Endothelial cell of umbilical vein (primary cell): ENCODE results near the gene ASPM. TPM values are rescaled to one million over a fixed set of nuclear protein-coding genes. Genes with fewer than 3 reads are reported as not detected.

Source experiments
- BruUV-seq: library from RNA; stranded (reverse); fragments of 400-500 nt; replicated peaks from 2 replicates; lab custom pipeline; 2021; lab: Mats Ljungman, UMichigan
- CTCF ChIA-PET: fragments of 300-600, 350-600 bp; sonication (Branson Sonifier 250); formaldehyde crosslinking; loops from one replicate; lab custom pipeline; 2021; ENCODE audit warnings: antibody characterized with exemption, inconsistent platforms; lab: Charles Lee
- POLR2A ChIA-PET: fragments of 300-600, 350-600 bp; sonication (Branson Sonifier 250); formaldehyde crosslinking; loops from one replicate; lab custom pipeline; 2021; ENCODE audit warnings: antibody characterized with exemption, inconsistent platforms; lab: Charles Lee
- DNase-seq: peaks from one replicate; pipeline ENCODE4 v3.0.0-alpha.2; 2011; ENCODE audit warnings: low read depth, low spot score
- FAIRE-seq: peaks from 2 replicates; lab custom pipeline; 2011; peaks lifted over from hg19 to GRCh38; lab: Jason Lieb, UNC
- H2AFZ ChIP-seq: 2 replicates; pipeline ENCODE4 v1.6.0; 2012; ENCODE audit warnings: low read depth, low read length, control low read depth, inconsistent platforms
- H3K27ac ChIP-seq: 2 replicates; pipeline ENCODE4 v1.5.1; 2011; ENCODE audit warnings: low read depth, mild to moderate bottlenecking, control low read depth, low read length, moderate library complexity; ENCODE audit not compliant: insufficient read depth
- H3K27me3 ChIP-seq, 2 experiments: 2 replicates each; pipeline versions ENCODE4 v1.6.0 to v1.6.1; 2011; ENCODE audit warnings: low read length in 2 of 2, mixed read lengths in 1 of 2; ENCODE audit not compliant: control insufficient read depth in 2 of 2, insufficient read depth in 2 of 2
- H3K36me3 ChIP-seq, 2 experiments: 2 replicates in 1 of 2; 3 replicates in 1 of 2; pipeline ENCODE4 v1.5.1; 2011; ENCODE audit warnings: low read length in 2 of 2, mild to moderate bottlenecking in 1 of 2, moderate library complexity in 1 of 2; ENCODE audit not compliant: control insufficient read depth in 2 of 2, insufficient read depth in 2 of 2; ENCODE audit errors: extremely low read depth in 1 of 2
- H3K4me1 ChIP-seq: 3 replicates; pipeline ENCODE4 v1.5.1; 2011; ENCODE audit warnings: mild to moderate bottlenecking, low read length; ENCODE audit not compliant: control insufficient read depth, insufficient read depth; ENCODE audit errors: extremely low read depth
- H3K4me2 ChIP-seq: 2 replicates; pipeline ENCODE4 v1.6.1; 2011; ENCODE audit warnings: low read length, control low read depth, mixed read lengths; ENCODE audit not compliant: insufficient read depth
- H3K4me3 ChIP-seq, 3 experiments: fragments of 200-600 bp in 1 of 3; sonication (generic), shearing (Covaris generic) in 1 of 3; replicated peaks in 1 of 3; 2 replicates each; pipeline ENCODE4 v1.5.1; 2011 to 2016; ENCODE audit warnings: control low read depth in 3 of 3, low read length in 3 of 3, mild to moderate bottlenecking in 2 of 3, inconsistent platforms in 1 of 3, low read depth in 1 of 3, moderate library complexity in 1 of 3; ENCODE audit not compliant: insufficient read depth in 1 of 3
- H3K79me2 ChIP-seq: 2 replicates; pipeline ENCODE4 v1.6.0; 2012; ENCODE audit warnings: low read length, inconsistent platforms; ENCODE audit not compliant: control insufficient read depth, insufficient read depth
- H3K9ac ChIP-seq: replicated peaks from 2 replicates; pipeline ENCODE3; 2011; ENCODE audit warnings: low read length, control low read depth; ENCODE audit not compliant: insufficient read depth; ENCODE audit errors: extremely low read depth
- H3K9me1 ChIP-seq: replicated peaks from 3 replicates; pipeline ENCODE4 v1.6.0; 2011; ENCODE audit warnings: mild to moderate bottlenecking, low read length; ENCODE audit not compliant: control insufficient read depth, insufficient read depth; ENCODE audit errors: extremely low read depth
- H3K9me3 ChIP-seq: replicated peaks from 2 replicates; pipeline ENCODE4 v1.5.1; 2012; ENCODE audit warnings: low read length, inconsistent platforms; ENCODE audit not compliant: control insufficient read depth, insufficient read depth
- H4K20me1 ChIP-seq: replicated peaks from 2 replicates; pipeline ENCODE3; 2011; ENCODE audit warnings: mild to moderate bottlenecking, low read length; ENCODE audit not compliant: control insufficient read depth, insufficient read depth; ENCODE audit errors: extremely low read depth
- EZH2 ChIP-seq: IDR thresholded peaks from 2 replicates; pipeline ENCODE4 v1.6.1; 2012; ENCODE audit warnings: borderline replicate concordance, low read depth, mild to moderate bottlenecking, moderate library complexity, low read length, inconsistent platforms; ENCODE audit not compliant: severe bottlenecking
- FOS ChIP-seq: IDR thresholded peaks from 2 replicates; pipeline ENCODE4 v1.6.1; 2011; ENCODE audit warnings: mild to moderate bottlenecking, low read length, moderate library complexity, borderline replicate concordance; ENCODE audit not compliant: insufficient read depth
- GATA2 ChIP-seq: IDR thresholded peaks from 2 replicates; pipeline ENCODE4 v1.7.0; 2011; ENCODE audit warnings: low read depth, mild to moderate bottlenecking, moderate library complexity, mixed read lengths, low read length; ENCODE audit not compliant: insufficient read length, insufficient read depth
- JUN ChIP-seq: IDR thresholded peaks from 2 replicates; pipeline ENCODE4 v1.6.1; 2011; ENCODE audit warnings: borderline replicate concordance, low read depth; ENCODE audit not compliant: insufficient read length, insufficient read depth
- MYC ChIP-seq: IDR thresholded peaks from one replicate; pipeline ENCODE4 v1.6.1; 2011; ENCODE audit warnings: mild to moderate bottlenecking, low read depth, low read length
- POLR2A ChIP-seq: IDR thresholded peaks from 2 replicates; pipeline ENCODE4 v1.6.1; 2012; ENCODE audit warnings: low read depth, mild to moderate bottlenecking, control low read depth, low read length
- POLR2AphosphoS5 ChIP-seq: IDR thresholded peaks from 2 replicates; pipeline ENCODE4 v1.6.1; 2012; ENCODE audit warnings: low read depth, mild to moderate bottlenecking, control low read depth, low read length, moderate library complexity; ENCODE audit not compliant: insufficient read depth
- dilution Hi-C: fragments of 300-500 bp; cut with MboI; formaldehyde crosslinking; loops from one replicate; pipeline ENCODE4 v1.15.0; 2019; ENCODE audit warnings: low sequenced_read_pairs; ENCODE audit not compliant: extremely low pct_ligation_motif_present
- intact Hi-C: fragments of 100-400 bp; cut with micrococcal nuclease; formaldehyde crosslinking; loops from one replicate; pipeline ENCODE4 v1.10.0; 2022
- polyA plus RNA-seq, 4 experiments: library from polyadenylated mRNA; depleted of rRNA in 3 of 4; stranded (reverse) in 3 of 4; unstranded in 1 of 4; fragments of >200 nt; gene quantifications; 2 replicates each; pipeline versions ENCODE4 v1.2.1 to v1.2.3, GENCODE V29; 2011 to 2012; ENCODE audit warnings: missing spikeins in 1 of 4
- total RNA-seq: library from RNA; stranded (reverse); gene quantifications from 2 replicates; pipeline ENCODE4 v1.2.3, GENCODE V29; 2021
- TF ChIP-seq, protein P1 (sequence below), 2 donors: IDR thresholded peaks; 1 replicate in 1 of 2; 2 replicates in 1 of 2; pipeline ENCODE4 v1.5.1; 2011; ENCODE audit warnings: low read length in 2 of 2, mild to moderate bottlenecking in 2 of 2, moderate library complexity in 2 of 2, control low read depth in 1 of 2, inconsistent platforms in 1 of 2, low read depth in 1 of 2; ENCODE audit not compliant: insufficient read depth in 1 of 2; ENCODE audit errors: extremely low read depth in 1 of 2
- TF ChIP-seq, protein P2 (sequence below): IDR thresholded peaks from 2 replicates; pipeline ENCODE4 v1.6.1; 2011; ENCODE audit not compliant: insufficient read depth, insufficient read length

ASPM gene
- total and polyA plus RNA-seq, 2 donors (not counting 3 experiments of a cell fraction or from before 2014, with no cell fraction given), result 5.3 to 55.1 TPM

DNA sequence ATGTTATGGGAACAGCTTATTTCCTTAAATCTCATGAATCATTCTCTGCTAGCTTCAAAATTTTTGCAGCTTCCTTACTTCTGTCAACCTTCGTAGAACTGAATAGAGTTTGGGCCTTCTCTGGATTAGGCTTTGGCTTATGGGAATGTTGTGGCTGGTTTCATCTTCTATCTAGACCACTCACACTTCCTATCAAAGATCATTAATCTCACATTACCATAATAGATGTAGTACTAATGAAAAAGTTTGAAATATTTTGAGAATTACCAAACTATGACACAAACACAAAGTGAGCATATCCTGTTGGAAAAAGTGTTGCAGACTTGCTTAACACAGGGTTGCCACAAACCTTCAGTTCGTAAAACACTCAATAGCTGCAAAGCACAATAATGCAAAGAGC, 30.3 kb downstream of the ASPM start:
- Histone ChIP-seq H3K9me1 (no peaks in the 10 kb centered on the region), H3K4me2 (no peak overlapping the region), H4K20me1 (no peaks in the 10 kb centered on the region), H3K79me2 (peaks cover 15% of the 10 kb centered on the region), H3K9ac (no peak overlapping the region), H3K36me3 (peaks cover 0 to 11% of the 10 kb centered on the region in 2 experiments), H3K4me3 (no peak overlapping the region), H3K9me3 (no peaks in the 10 kb centered on the region), H2AFZ (no peak overlapping the region), H3K27me3 (no peaks in the 10 kb centered on the region), H3K4me1 (no peaks in the 10 kb centered on the region), H3K27ac (no peak overlapping the region)
- POLR2A ChIA-PET, result no interaction called here
- no TSS peak for BruUV-seq
- no peak for TF ChIP-seq MYC
- TF ChIP-seq, protein P1, sequence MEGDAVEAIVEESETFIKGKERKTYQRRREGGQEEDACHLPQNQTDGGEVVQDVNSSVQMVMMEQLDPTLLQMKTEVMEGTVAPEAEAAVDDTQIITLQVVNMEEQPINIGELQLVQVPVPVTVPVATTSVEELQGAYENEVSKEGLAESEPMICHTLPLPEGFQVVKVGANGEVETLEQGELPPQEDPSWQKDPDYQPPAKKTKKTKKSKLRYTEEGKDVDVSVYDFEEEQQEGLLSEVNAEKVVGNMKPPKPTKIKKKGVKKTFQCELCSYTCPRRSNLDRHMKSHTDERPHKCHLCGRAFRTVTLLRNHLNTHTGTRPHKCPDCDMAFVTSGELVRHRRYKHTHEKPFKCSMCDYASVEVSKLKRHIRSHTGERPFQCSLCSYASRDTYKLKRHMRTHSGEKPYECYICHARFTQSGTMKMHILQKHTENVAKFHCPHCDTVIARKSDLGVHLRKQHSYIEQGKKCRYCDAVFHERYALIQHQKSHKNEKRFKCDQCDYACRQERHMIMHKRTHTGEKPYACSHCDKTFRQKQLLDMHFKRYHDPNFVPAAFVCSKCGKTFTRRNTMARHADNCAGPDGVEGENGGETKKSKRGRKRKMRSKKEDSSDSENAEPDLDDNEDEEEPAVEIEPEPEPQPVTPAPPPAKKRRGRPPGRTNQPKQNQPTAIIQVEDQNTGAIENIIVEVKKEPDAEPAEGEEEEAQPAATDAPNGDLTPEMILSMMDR (IDR thresholded peaks at IDR 0.05; ENCODE audit: extremely low read depth in 1 of 2, insufficient read depth in 1 of 2, low read depth in 1 of 2, low read length in 2 of 2), result no peak
- TF ChIP-seq, protein P2, sequence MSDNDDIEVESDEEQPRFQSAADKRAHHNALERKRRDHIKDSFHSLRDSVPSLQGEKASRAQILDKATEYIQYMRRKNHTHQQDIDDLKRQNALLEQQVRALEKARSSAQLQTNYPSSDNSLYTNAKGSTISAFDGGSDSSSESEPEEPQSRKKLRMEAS, result no peak
- TF ChIP-seq EZH2, result no peak
- TF ChIP-seq JUN, result no peak
- TF ChIP-seq POLR2AphosphoS5, result no peak
- no peak for TF ChIP-seq GATA2
- TF ChIP-seq POLR2A, result no peak
- TF ChIP-seq FOS, result no peak
- intact Hi-C loops, result loop anchor here (2.0 kb wide), 1 partner anchor 15 kb away; no protein-coding TSS in a partner anchor
- dilution Hi-C loops, result no loop called here
- FAIRE-seq, result no peak
- DNase-seq, result peak; percentile 57
- CTCF ChIA-PET, result interaction anchor here (0.7 to 1.2 kb wide), 4 partner anchors 11 to 211 kb away, joined by 3 to 4 read pairs (median 4); no protein-coding TSS in a partner anchor
